CD1c-positive myeloid dendritic cell (primary cell): ENCODE results near the gene HRH4.

Source experiments
- DNase-seq: peaks from one replicate; pipeline ENCODE4 v3.0.0-alpha.2; 2016; ENCODE audit errors: extremely low spot score

The HRH4 gene, protein sequence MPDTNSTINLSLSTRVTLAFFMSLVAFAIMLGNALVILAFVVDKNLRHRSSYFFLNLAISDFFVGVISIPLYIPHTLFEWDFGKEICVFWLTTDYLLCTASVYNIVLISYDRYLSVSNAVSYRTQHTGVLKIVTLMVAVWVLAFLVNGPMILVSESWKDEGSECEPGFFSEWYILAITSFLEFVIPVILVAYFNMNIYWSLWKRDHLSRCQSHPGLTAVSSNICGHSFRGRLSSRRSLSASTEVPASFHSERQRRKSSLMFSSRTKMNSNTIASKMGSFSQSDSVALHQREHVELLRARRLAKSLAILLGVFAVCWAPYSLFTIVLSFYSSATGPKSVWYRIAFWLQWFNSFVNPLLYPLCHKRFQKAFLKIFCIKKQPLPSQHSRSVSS

DNA sequence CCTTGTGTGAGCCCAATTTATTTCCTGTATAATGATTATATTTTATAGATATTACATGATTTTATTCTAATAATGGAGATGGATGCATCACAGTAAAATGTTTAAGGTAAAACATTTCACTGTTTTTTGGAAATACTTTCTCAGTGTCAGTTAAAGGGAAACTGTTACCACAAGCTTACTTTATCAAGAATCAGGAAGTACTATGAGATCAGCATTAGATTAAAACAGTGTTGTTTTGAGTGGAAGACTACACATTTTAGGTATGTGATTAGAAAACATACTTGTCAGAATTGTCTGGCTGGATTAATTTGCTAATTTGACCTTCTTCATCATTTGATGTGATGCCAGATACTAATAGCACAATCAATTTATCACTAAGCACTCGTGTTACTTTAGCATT lies at the start of gene HRH4:
HRH4 (plus strand) TSS at position 250 of the 400 bp plus-strand sequence; CDS start at position 342, 92 bp downstream.
- peak; percentile 46 for DNase-seq

GRCh38 chr18:24413148-24413547 lies 47.3 kb upstream of the HRH4 start:
- DNase-seq: no peak

DNA sequence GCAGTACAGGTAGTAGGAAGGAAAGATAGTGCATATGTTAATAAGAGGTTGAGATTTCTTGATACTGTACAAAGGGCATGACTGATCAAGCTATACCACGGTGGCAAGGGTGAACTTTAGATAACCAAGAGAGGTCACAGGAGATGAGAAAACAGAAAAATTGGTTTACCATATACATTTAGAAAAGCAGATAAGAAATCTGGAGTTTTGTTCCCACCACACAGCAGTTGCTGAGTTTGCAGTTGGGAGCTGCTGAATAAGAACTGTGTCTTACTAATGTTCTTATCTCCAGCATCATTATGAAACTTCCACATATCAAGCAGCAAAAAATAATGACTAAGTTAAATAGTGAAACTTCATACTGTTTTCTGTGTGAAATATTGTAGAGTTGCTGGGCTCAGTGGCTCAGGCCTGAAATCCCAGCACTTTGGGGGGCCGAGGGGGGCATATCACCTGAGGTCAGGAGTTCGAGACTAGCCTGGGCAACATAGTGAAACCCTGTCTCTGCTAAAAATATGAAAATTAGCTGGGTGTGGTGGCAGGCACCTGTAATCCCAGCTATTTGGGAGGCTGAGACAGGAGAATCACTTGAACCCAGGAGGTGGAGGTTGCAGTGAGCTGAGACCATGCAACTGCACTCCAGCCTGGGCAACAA lies 46.0 kb upstream of the HRH4 start:
- DNase-seq: no peak

GRCh38 chr18:24417480-24417879 lies 43.0 kb upstream of the HRH4 start:
- no peak for DNase-seq

DNA sequence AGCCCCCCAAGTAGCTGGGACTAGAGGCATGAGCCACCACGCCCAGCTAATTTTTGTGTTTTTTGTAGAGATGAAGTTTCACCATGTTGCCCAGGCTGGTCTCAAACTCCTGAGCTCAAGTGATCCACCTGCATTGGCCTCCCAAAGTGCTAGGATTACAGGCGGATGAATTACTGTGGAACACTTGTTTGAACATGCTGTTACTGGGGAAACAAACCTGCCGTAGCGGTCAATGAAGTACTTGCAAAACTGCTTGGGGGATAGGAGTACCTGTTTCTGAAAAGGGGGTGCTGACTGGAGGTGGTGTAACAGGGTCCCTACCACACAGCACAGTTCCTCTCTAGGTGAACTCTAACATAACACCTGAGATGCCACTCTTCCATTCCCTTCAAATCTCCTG lies 39.9 kb upstream of the HRH4 start:
- DNase-seq: no peak

- no peak for DNase-seq
Observed at GRCh38 chr18:24421831-24422230, 38.6 kb upstream of the HRH4 start.

DNA sequence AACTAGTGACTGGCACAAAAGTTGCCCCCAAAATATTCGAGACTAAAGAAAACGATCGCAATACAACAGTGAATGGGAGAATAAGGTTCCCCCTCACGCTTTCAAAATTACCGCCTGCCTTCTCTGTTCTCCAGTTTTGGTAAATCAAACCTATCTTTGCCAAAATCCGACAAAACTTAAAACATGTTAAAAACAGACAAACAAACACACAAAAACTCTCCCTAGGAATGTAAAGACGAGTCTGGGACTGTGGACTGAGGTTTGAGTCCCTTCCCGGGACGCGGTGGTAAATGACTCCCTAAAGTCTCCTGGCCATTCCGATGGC lies 34.4 kb upstream of the HRH4 start:
- no peak for DNase-seq

GRCh38 chr18:24426398-24427294 lies 33.8 kb upstream of the HRH4 start, which contains the start of gene IMPACT:
TSS of gene IMPACT (plus strand) at chr18:24426670. CDS start at chr18:24426757, 87 bp downstream.
- DNase-seq: peak; percentile 89

- no peak for DNase-seq
Observed at GRCh38 chr18:24427484-24427883, 33.0 kb upstream of the HRH4 start.

GRCh38 chr18:24428709-24429108 lies 31.7 kb upstream of the HRH4 start:
- DNase-seq: no peak

DNA sequence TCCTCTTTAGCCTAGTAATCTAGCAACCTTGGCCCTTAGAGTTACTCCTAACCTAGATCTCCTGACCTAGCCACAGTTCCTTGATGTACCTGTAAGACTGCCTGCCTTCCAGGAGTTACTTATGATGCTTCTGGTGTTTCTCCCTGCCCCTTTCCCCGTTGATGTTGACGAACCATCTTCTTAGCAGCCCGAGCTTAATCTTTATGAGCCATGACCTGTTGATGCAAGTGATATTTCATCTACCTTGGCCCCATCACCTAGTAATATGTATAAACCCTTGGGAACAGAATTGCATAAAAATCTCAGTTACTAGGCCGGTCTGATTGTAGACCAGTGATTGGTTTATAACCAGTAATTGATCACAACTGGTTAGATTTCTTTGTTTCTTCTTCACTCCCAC lies 31.2 kb upstream of the HRH4 start:
- DNase-seq: no peak

DNA sequence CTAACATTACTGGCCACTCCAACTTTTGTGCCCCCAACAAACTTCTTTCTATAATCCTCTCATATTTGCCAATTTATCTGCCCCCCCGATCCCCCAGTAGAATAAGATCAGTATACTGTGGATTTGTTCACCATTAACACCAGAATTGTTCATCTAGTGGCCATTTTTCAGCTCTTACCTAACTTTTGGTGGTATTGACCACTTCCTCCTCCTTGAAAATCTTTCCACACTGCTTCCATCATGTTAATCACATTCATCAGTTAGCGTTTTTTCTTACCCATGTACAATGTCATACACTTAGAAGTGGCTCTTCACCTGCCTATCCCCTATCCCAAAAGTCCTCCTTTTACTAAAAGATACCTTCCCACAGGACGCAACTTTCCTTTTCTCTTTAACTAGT lies 27.8 kb upstream of the HRH4 start:
- DNase-seq: no peak

DNA sequence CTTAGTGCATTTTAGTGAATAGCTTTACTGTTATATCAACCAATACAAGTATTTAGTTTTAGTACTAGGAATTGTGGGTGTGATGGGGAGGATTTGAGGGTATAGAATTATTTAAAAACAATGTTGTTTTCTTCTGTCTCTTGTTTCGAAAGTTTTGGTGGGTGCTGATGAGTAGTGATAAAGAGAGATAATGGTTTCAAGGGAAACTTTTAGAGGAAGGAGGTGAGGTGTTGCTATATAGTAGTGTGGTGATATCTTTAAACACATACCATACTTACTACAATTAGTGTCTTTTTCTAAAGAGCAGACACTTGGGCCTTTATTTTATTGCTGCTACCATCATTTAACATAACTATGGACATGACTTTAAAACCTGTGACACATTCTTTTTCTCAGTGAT lies 23.5 kb upstream of the HRH4 start:
- DNase-seq: no peak

- DNase-seq: peak; percentile 31
Observed at GRCh38 chr18:24443870-24444269, 16.6 kb upstream of the HRH4 start.

- DNase-seq: no peak
Observed at GRCh38 chr18:24446453-24446852, 14.0 kb upstream of the HRH4 start.

- DNase-seq: no peak
Observed at GRCh38 chr18:24446953-24447538, 13.4 kb upstream of the HRH4 start.

- DNase-seq: no peak
Observed at GRCh38 chr18:24447961-24448360, 12.5 kb upstream of the HRH4 start.

DNA sequence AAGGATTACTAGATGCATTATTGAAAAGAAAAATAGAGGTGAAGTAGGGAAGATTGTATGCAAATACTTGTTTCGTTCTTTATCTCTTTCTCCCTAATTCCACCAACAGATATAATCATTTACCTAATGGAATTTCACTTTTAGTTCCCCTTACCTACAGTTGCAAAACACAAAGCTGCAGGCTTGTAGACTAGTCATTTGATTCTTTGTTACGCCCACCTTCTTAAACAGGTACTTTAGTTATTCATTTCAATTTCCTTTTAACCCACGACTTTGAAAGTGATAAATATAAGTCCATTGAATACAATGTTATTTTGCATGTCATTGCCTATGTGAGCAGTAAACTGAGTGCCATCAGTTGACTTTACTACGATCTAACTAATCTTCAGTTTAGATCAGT lies 3.9 kb upstream of the HRH4 start:
- DNase-seq: no peak

GRCh38 chr18:24459772-24460171 lies 665 bp upstream of the HRH4 start:
- no peak for DNase-seq

GRCh38 chr18:24461996-24462395 lies 1.6 kb downstream of the HRH4 start:
- no peak for DNase-seq

DNA sequence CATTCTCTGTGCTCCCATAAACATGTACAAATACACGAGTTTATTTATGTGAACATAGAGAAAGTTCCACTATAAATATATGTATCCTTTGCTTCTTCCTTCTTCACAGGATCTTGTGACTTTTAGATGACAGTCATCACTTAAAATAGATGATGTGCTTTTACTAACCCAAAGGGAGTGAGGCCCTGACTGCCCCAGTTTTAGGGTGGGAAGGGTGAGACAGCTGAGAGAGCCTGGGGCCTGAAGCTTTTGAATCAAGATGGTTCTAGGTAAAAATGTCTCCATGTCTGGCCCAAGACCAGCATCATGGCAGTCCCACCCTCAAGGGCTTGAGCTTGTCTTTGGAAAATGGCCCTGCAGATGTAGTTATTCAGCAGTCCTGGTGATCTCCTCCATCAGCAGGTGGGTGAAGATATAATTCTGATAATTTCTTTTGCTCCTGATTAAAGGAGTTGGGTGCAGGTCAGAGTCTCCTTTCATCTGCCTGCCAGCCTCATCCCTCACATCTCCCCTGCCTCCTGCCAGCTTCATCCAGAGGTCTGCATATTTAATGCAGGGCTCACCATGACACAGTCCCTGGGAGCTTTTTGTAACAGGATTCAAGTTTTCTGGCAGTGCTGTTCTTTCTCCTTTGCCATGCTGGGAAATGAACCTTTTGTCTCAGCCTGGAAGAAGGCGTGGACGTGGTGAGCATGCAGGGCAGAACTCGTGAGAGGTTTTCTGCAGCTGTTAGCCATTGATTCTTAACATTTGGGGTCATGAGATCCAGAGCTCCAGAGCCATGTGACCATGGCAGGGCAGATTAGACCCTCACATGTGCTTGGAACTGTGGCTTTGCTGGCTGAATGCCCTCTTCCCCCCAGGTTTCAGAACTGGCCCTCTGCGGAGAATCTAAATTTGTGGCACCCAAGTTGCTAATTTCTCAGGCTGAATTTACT lies 2.7 kb downstream of the HRH4 start:
- no peak for DNase-seq
